GM23338 (cell line): ENCODE results near the gene RPLP1.

ENCODE experiments used
- CREB1 ChIP-seq: fragments of 250-450 bp; sonication (Bioruptor Pico); IDR thresholded peaks from 2 replicates; pipeline ENCODE4 v1.5.0; 2020; ENCODE audit warnings: low read depth, mild to moderate bottlenecking, moderate library complexity
- CTCF ChIP-seq, 2 experiments: fragments of 200-600 bp in 1 of 2; sonication (generic) in 1 of 2; conservative IDR thresholded peaks; 2 replicates each; pipeline versions ENCODE4 v1.5.1 to v1.6.1; 2016 to 2017; ENCODE audit warnings: antibody characterized with exemption in 2 of 2, low read depth in 2 of 2, mild to moderate bottlenecking in 2 of 2, moderate library complexity in 1 of 2
- ETS1 ChIP-seq: IDR thresholded peaks from 2 replicates; pipeline ENCODE4 v1.6.1; 2016; ENCODE audit warnings: antibody characterized with exemption
- EZH2 ChIP-seq: fragments of 200-600 bp; sonication (generic); IDR thresholded peaks from one replicate; pipeline ENCODE4 v1.8.0; 2017; ENCODE audit warnings: antibody characterized with exemption, mild to moderate bottlenecking, low read depth; ENCODE audit not compliant: unreplicated experiment
- EZH2phosphoT487 ChIP-seq: fragments of 200-600 bp; sonication (generic); IDR thresholded peaks from one replicate; pipeline ENCODE4 v1.8.1; 2018; ENCODE audit warnings: antibody characterized with exemption; ENCODE audit not compliant: unreplicated experiment
- JUNB ChIP-seq: IDR thresholded peaks from one replicate; pipeline ENCODE4 v1.6.1; 2016; ENCODE audit warnings: antibody characterized with exemption; ENCODE audit not compliant: unreplicated experiment
- NANOG ChIP-seq: IDR thresholded peaks from 2 replicates; pipeline ENCODE4 v1.6.1; 2016; ENCODE audit warnings: antibody characterized with exemption, borderline replicate concordance
- POLR2AphosphoS5 ChIP-seq: IDR thresholded peaks from 2 replicates; pipeline ENCODE4 v1.6.1; 2016; ENCODE audit warnings: antibody characterized with exemption, low read depth
- REST ChIP-seq: IDR thresholded peaks from one replicate; pipeline ENCODE4 v1.6.1; 2018; ENCODE audit warnings: antibody characterized with exemption; ENCODE audit not compliant: unreplicated experiment
- ZNF331 ChIP-seq: fragments of 250-450 bp; sonication (Bioruptor Pico); IDR thresholded peaks from 2 replicates; pipeline ENCODE4 v1.5.0; 2020; ENCODE audit warnings: low read depth, mild to moderate bottlenecking, moderate library complexity
- ZNF462 ChIP-seq: fragments of 250-450 bp; sonication (Bioruptor Pico); IDR thresholded peaks from 2 replicates; pipeline ENCODE4 v1.5.0; 2020; ENCODE audit warnings: mild to moderate bottlenecking, moderate library complexity

GRCh38 chr15:69489073-69489571 lies 36.5 kb downstream of the RPLP1 start:
- TF ChIP-seq CTCF (conservative IDR thresholded peaks at IDR 0.05; ENCODE audit: low read depth in 2 of 2) (no peak), EZH2 (no peak), ZNF462 (CRISPR knock-in tag) (no peak), CREB1 (CRISPR knock-in tag) (no peak), POLR2AphosphoS5 (no peak), EZH2phosphoT487 (no peak), JUNB (no peak), ETS1 (no peak), REST (no peak), ZNF331 (CRISPR knock-in tag) (no peak), NANOG (no peak)
